LNCaP clone FGC (cell line): Measurements from ENCODE around the gene RXYLT1.

Source experiments
- DNase-seq: peaks from one replicate; pipeline ENCODE4 v3.0.0-alpha.2; 2011; ENCODE audit warnings: low read depth
- H3K4me3 ChIP-seq: 2 replicates; pipeline ENCODE4 v1.5.1; 2011; ENCODE audit warnings: mild to moderate bottlenecking, low read depth, low read length, control low read depth
- TF ChIP-seq, protein P1 (sequence below): IDR thresholded peaks from 2 replicates; pipeline ENCODE4 v1.5.1; 2012; ENCODE audit warnings: mild to moderate bottlenecking; ENCODE audit not compliant: control insufficient read depth, insufficient read depth; ENCODE audit errors: extremely low read depth

Gene RXYLT1

GRCh38 chr12:63815482-63815852 lies 35.8 kb downstream of the RXYLT1 start:
- TF ChIP-seq, protein P1, sequence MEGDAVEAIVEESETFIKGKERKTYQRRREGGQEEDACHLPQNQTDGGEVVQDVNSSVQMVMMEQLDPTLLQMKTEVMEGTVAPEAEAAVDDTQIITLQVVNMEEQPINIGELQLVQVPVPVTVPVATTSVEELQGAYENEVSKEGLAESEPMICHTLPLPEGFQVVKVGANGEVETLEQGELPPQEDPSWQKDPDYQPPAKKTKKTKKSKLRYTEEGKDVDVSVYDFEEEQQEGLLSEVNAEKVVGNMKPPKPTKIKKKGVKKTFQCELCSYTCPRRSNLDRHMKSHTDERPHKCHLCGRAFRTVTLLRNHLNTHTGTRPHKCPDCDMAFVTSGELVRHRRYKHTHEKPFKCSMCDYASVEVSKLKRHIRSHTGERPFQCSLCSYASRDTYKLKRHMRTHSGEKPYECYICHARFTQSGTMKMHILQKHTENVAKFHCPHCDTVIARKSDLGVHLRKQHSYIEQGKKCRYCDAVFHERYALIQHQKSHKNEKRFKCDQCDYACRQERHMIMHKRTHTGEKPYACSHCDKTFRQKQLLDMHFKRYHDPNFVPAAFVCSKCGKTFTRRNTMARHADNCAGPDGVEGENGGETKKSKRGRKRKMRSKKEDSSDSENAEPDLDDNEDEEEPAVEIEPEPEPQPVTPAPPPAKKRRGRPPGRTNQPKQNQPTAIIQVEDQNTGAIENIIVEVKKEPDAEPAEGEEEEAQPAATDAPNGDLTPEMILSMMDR, result no peak
- H3K4me3 ChIP-seq, result no peak overlapping the region
- no peak for DNase-seq

DNA sequence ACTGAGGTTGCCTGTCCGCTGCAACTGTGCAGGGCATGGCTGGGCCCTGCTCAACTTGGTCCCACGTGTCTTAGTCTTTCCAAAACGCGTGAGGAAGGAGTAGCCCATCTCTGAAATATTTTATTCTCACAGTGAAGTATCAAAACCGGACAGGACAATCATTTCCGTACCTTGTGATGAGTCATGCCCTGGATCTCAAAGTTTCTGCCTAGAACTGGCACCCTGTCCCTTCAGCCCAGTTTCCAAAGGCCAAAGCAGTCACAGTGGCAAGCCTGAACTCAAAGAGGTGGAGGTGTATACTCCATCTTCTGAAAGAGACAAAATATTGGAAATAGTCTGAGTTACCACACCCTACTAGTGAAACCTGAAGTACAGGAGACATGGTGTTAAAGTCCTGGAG lies 36.3 kb downstream of the RXYLT1 start:
- no peak overlapping the region for H3K4me3 ChIP-seq
- DNase-seq, result no peak
- TF ChIP-seq, protein P1, result no peak

DNA sequence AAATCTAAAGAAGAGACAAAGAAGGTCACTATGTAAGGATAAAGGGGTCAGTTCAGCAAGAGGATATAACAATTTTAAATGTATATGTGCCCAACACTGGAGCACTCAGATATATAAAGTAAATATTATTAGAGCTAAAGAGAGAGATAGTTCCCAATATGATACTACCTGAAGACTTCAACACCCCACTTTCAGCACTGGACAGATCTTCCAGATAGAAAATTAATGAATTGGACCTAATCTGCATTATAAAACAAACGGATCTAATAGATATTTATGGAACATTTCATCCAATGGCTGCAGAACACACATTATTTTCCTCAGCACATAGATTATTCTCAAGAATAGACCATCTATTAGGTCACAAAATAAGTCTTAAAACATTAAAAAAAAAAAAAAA lies 40.7 kb downstream of the RXYLT1 start:
- DNase-seq, result no peak
- TF ChIP-seq, protein P1, result no peak
- no peak overlapping the region for H3K4me3 ChIP-seq

GRCh38 chr12:63821781-63822251 lies 42.1 kb downstream of the RXYLT1 start:
- no peak overlapping the region for H3K4me3 ChIP-seq
- TF ChIP-seq, protein P1, result no peak
- DNase-seq, result no peak

GRCh38 chr12:63822352-63822751 lies 42.6 kb downstream of the RXYLT1 start:
- TF ChIP-seq, protein P1, result no peak
- DNase-seq, result no peak
- no peak overlapping the region for H3K4me3 ChIP-seq

DNA sequence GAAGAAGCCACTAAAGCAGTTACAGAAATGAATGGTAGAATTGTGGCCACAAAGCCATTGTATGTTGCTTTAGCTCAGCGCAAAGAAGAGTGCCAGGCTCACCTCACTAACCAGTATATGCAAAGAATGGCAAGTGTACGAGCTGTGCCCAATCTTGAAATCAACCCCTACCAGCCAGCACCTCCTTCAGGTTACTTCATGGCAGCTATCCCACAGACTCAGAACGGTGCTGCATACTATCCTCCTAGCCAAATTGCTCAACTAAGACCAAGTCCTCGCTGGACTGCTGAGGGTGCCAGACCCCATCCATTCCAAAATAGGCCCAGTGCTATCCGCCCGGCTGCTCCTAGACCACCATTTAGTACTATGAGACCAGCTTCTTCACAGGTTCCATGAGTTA lies 43.3 kb downstream of the RXYLT1 start:
- DNase-seq, result no peak
- TF ChIP-seq, protein P1, result no peak
- no peak overlapping the region for H3K4me3 ChIP-seq

DNA sequence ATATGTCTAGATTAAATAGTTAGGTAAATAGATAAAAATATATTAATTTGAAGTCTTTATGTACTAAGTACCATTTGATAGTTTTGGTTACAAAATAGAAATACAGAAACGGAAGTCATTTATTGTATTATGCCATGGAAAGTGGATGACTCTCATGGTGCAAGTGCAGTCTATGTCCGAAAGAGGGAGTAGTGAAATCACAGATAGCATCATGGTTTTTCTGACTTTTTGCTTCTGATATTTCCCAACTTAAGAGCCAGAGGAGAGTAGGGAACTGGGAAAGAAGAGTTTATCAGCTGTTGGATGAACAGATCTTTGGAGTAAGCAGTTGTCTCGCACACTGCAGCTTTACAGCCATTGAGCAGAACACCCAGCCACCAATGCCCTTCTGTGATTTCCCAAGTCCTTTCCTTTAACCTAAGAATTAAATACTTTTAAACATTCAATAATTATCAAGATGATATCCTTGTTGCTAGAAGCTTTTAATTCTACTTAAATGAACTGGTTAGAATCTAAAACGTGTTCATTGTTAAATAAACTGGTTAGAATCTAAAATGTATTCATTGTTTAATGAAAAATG lies 46.4 kb downstream of the RXYLT1 start:
- no peak for DNase-seq
- TF ChIP-seq, protein P1, result peak; percentile 84
- no peak overlapping the region for H3K4me3 ChIP-seq
